ENCODE results near the gene BET1.

DNA sequence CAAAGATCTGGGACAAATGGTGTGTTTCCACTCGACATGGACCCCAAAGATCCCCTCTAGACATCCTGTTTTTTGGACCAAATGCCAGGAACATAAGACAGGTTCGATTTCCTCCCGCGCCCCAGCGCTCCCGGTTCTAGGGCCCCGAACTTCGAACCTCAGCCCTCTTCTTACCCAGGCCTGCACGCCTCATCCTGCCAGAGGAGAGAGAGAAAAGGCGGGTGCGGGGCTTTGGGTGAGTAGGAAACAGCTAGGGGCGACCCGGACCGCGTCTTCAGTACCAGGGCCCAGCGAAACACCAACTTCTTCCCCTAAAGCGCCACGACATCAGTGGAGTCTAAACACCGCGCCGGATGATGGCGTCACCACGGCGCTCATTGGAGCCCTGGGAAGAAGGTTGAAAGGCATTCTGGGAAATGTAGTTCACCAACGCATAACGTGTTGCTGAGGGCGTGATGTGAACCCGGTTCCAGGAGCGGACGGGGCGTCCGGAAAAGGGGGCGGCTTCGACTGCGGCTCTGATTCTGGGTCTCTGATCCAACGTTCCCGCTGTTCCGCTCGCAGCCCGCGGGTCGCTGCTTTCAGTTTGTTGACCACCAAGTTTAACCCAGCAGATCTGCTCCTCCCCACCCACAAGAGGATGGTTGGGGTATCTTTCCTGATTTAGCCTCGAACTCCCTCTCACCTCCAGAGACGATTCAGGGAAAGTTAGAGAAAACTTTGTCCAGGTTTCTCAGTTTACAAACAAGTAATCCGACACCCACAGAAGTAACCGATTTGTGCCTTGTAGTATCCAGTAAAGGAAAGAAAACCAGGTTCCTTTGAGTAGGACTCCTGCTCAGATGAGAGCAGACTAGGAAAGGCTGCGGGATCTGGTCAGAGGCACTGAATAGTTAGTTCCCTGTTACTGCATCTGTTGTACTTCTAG is at the start of gene BET1:
- TF ChIP-seq EZH2phosphoT487 (IDR thresholded peaks at IDR 0.05; ENCODE audit: low read depth, severe bottlenecking, unreplicated experiment) (no peak), EZH2 (IDR thresholded peaks at IDR 0.05; ENCODE audit: borderline replicate concordance) (no peak), CTCF (IDR thresholded peaks at IDR 0.05; ENCODE audit: poor library complexity) (no peak)

All from hepatocyte (in vitro differentiated cells).